Measurements from ENCODE around the gene ATP8A1.

Gene ATP8A1

DNA sequence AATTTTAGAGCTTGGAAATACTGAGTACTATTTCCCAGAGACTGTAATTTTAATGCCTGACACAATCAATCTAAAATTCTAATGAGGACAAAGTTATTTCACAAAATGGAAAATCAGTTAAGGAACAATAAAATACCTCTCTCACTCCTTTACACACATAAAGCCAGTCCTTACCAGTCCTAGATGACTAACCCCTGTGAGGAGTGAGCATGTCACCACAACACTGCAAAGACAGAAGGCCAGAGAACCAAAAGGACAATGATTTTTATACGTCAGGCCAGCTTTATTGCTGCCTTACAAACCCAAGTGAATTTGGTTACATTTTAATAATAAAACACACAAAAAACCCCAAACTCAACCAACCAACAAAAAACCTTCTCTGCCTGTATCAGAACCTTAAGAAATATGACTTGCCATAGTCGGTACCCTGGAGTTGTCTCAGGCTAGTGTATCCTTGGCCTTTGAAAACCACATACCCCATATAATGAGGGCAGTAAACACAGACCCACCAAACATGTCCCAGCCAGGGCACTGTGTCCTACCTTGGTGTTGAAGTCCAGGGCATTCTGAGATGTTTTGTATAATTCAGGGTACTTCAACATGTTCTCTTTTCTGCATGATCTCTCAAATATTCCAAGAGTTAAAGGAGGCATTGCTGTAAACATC lies 202.0 kb downstream of the ATP8A1 start:
- no peaks in the 10 kb centered on the region for H3K9me3 ChIP-seq (ENCODE audit: control insufficient read depth in 1 of 2, low read length in 2 of 2)
- peaks cover 0 to 22% of the 10 kb centered on the region in 2 donors for H3K36me3 ChIP-seq (ENCODE audit: control insufficient read depth in 1 of 2, insufficient read depth in 2 of 2, low read length in 2 of 2)
- no peaks in the 10 kb centered on the region for H3K27me3 ChIP-seq (ENCODE audit: low read depth, low read length)
- H3K27ac ChIP-seq (ENCODE audit: low read length) = no peak overlapping the region
- no peak overlapping the region for H3K4me3 ChIP-seq (ENCODE audit: low read depth in 1 of 2, low read length in 2 of 2)
- H3K4me1 ChIP-seq (ENCODE audit: control insufficient read depth in 1 of 2, insufficient read depth in 2 of 2, low read length in 2 of 2) = no peaks in the 10 kb centered on the region

DNA sequence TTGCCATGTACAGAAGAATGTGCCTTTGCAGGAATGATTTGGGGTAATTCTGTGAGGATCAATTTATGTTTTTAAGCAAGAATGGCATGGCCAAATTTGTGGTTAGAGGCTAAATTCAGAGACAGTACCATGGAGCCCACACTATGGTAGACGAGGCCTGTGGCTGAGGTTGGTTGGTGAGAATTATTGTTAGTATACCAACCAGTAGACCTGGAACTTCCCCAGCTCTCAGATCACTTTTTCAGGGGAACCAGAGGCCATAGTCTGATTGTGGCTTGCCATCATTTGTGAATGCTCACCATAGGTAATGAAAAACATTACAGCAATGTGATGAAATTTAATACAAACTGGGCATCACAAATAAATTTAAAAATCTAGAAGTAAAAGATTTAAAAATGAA lies 203.3 kb downstream of the ATP8A1 start:
- no peak overlapping the region for H3K27ac ChIP-seq (ENCODE audit: low read length)
- H3K9me3 ChIP-seq (ENCODE audit: control insufficient read depth in 1 of 2, low read length in 2 of 2) = no peaks in the 10 kb centered on the region
- no peaks in the 10 kb centered on the region for H3K4me1 ChIP-seq (ENCODE audit: control insufficient read depth in 1 of 2, insufficient read depth in 2 of 2, low read length in 2 of 2)
- H3K27me3 ChIP-seq (ENCODE audit: low read depth, low read length) = no peaks in the 10 kb centered on the region
- H3K4me3 ChIP-seq (ENCODE audit: low read depth in 1 of 2, low read length in 2 of 2) = no peak overlapping the region
- H3K36me3 ChIP-seq (ENCODE audit: control insufficient read depth in 1 of 2, insufficient read depth in 2 of 2, low read length in 2 of 2) = peaks cover 0 to 27% of the 10 kb centered on the region in 2 donors

DNA sequence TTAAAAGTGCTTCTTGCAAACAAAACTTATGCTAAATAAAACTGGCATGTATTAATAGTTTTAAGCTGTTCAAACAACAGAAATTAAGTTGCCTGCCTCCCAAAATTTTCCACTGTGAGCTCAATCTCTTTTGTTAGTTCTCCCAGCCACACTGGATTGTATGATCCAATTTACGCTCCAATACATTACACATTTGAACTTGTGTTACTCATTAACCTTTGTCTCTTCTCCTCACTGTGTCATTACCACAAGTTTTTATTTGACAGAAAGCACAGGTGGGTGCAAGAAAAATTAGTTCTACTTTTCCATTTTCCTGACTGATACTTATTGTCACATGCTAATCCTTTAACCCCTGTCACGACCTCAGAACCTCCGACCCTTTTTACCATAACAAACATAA lies 204.1 kb downstream of the ATP8A1 start:
- peaks cover 0 to 27% of the 10 kb centered on the region in 2 donors for H3K36me3 ChIP-seq (ENCODE audit: control insufficient read depth in 1 of 2, insufficient read depth in 2 of 2, low read length in 2 of 2)
- no peak overlapping the region for H3K4me3 ChIP-seq (ENCODE audit: low read depth in 1 of 2, low read length in 2 of 2)
- no peak overlapping the region for H3K27ac ChIP-seq (ENCODE audit: low read length)
- no peaks in the 10 kb centered on the region for H3K27me3 ChIP-seq (ENCODE audit: low read depth, low read length)
- no peaks in the 10 kb centered on the region for H3K9me3 ChIP-seq (ENCODE audit: control insufficient read depth in 1 of 2, low read length in 2 of 2)
- no peaks in the 10 kb centered on the region for H3K4me1 ChIP-seq (ENCODE audit: control insufficient read depth in 1 of 2, insufficient read depth in 2 of 2, low read length in 2 of 2)

DNA sequence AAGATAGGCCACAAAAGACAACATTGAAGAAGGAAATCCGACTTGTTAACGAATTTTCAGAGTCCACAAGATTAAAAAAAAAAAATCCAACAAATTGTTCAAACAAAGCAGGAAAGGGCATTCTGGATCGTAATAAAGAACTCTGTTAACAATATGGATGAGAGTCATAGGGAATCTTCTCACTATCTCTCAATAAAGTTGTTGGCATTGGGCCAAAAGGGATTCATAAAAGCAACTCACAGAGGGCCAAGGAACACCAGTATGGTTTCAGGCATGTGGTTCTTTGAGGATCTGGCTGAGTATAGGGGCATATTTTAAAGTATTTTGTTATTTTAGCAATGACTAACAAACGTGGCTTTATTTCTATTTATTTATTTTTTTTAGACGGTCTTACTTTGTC lies 210.1 kb downstream of the ATP8A1 start:
- Histone ChIP-seq H3K4me3 (ENCODE audit: low read depth in 1 of 2, low read length in 2 of 2) (no peak overlapping the region), H3K4me1 (ENCODE audit: control insufficient read depth in 1 of 2, insufficient read depth in 2 of 2, low read length in 2 of 2) (no peaks in the 10 kb centered on the region), H3K9me3 (ENCODE audit: control insufficient read depth in 1 of 2, low read length in 2 of 2) (no peaks in the 10 kb centered on the region), H3K27ac (ENCODE audit: low read length) (no peak overlapping the region), H3K36me3 (ENCODE audit: control insufficient read depth in 1 of 2, insufficient read depth in 2 of 2, low read length in 2 of 2) (peaks cover 0 to 33% of the 10 kb centered on the region in 2 donors), H3K27me3 (ENCODE audit: low read depth, low read length) (no peaks in the 10 kb centered on the region)

DNA sequence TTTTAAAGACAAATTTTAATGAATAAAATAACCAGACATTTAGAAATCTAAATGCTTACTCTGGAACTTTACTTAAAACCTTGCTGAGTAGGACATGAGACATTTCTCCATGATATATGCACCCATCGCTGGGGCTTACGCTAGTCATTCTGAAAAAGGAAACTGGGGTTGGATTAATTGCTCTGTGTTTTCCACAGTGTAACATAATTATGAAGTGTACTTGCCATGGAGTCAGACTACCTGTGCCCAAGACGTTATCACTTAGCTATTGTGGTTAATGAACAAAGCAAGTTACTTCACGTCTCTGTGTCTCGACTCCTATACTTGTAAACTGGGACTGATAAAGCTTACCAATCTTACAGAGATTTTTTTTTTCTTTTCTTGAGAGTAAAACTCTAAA lies 211.9 kb downstream of the ATP8A1 start:
- Histone ChIP-seq H3K36me3 (ENCODE audit: control insufficient read depth in 1 of 2, insufficient read depth in 2 of 2, low read length in 2 of 2) (peaks cover 0 to 18% of the 10 kb centered on the region in 2 donors), H3K4me1 (ENCODE audit: control insufficient read depth in 1 of 2, insufficient read depth in 2 of 2, low read length in 2 of 2) (no peaks in the 10 kb centered on the region), H3K9me3 (ENCODE audit: control insufficient read depth in 1 of 2, low read length in 2 of 2) (no peaks in the 10 kb centered on the region), H3K4me3 (ENCODE audit: low read depth in 1 of 2, low read length in 2 of 2) (no peak overlapping the region), H3K27me3 (ENCODE audit: low read depth, low read length) (no peaks in the 10 kb centered on the region), H3K27ac (ENCODE audit: low read length) (no peak overlapping the region)

DNA sequence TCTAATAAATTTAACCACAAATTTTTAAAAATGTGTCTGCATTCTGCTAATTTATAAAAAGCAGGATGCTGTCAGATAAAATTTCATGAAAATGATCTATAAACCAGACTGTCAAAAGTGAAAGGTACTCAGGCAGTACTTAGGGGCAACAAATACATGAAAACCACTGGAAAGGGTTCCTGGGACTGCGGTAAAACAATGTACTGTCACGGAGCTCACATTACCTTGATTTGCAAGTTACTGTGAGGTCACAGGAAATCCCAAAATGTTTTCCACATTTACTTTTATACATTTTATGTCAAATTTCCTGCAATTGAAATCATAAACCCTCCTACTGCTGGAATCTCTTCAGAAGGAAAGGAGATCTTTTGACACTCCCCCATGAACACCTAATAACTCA lies 214.3 kb downstream of the ATP8A1 start:
- no peak overlapping the region for H3K4me3 ChIP-seq (ENCODE audit: low read depth in 1 of 2, low read length in 2 of 2)
- no peaks in the 10 kb centered on the region for H3K9me3 ChIP-seq (ENCODE audit: control insufficient read depth in 1 of 2, low read length in 2 of 2)
- H3K4me1 ChIP-seq (ENCODE audit: control insufficient read depth in 1 of 2, insufficient read depth in 2 of 2, low read length in 2 of 2) = no peaks in the 10 kb centered on the region
- H3K27me3 ChIP-seq (ENCODE audit: low read depth, low read length) = no peaks in the 10 kb centered on the region
- H3K27ac ChIP-seq (ENCODE audit: low read length) = no peak overlapping the region
- peaks cover 0 to 11% of the 10 kb centered on the region in 2 donors for H3K36me3 ChIP-seq (ENCODE audit: control insufficient read depth in 1 of 2, insufficient read depth in 2 of 2, low read length in 2 of 2)

DNA sequence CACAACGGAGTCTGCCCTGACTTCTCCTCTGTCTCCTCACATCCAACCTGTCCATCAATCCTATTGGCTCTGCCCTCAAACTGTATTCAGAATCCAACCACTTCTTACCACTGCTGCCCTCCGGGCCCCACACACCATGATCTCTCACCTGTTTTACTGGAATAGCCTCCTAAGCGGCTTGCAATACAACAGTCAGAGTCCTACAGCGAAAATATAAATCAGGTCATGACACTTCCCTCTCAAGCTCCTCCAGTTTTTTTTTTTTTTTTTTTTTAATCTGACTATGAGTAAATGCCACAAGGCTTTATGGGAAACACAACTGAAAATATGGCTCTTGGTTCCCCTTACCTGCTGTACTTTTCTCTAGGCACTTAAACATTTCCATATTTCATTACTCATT lies 216.8 kb downstream of the ATP8A1 start:
- Histone ChIP-seq H3K4me3 (ENCODE audit: low read depth in 1 of 2, low read length in 2 of 2) (no peak overlapping the region), H3K4me1 (ENCODE audit: control insufficient read depth in 1 of 2, insufficient read depth in 2 of 2, low read length in 2 of 2) (no peaks in the 10 kb centered on the region), H3K9me3 (ENCODE audit: control insufficient read depth in 1 of 2, low read length in 2 of 2) (no peaks in the 10 kb centered on the region), H3K36me3 (ENCODE audit: control insufficient read depth in 1 of 2, insufficient read depth in 2 of 2, low read length in 2 of 2) (peaks cover 0 to 25% of the 10 kb centered on the region in 2 donors), H3K27me3 (ENCODE audit: low read depth, low read length) (no peaks in the 10 kb centered on the region), H3K27ac (ENCODE audit: low read length) (no peak overlapping the region)

DNA sequence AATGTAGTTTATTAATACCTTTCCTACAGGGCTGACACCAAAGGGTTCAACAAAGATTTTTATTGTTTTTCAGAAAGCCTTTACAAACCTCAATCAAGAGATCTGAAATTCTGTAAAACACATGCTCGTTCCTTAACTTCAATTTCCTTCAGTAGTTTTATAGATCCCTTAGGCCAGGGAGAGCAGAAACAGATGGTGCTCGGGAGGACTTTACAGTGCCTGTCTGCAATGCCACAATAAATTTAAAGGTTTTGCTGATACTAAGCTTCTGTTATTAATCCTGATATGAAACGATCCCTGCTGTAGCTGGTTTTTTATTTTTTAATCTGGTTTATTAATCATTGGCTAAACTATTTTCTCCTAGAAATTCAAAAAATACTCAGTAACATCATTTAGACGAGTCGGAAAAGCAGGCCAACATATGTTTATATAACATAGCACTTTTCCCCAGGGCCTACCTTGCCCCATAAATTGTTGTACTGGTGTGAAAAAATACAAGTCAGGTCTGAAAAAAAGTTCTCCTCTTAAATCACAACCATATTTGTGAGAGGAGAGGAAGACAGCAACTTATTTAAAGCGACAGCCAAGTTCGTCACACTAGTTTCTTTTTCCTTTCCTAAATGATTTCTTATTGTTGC lies 219.9 kb downstream of the ATP8A1 start:
- peaks cover 0 to 14% of the 10 kb centered on the region in 2 donors for H3K36me3 ChIP-seq (ENCODE audit: control insufficient read depth in 1 of 2, insufficient read depth in 2 of 2, low read length in 2 of 2)
- H3K9me3 ChIP-seq (ENCODE audit: control insufficient read depth in 1 of 2, low read length in 2 of 2) = no peaks in the 10 kb centered on the region
- no peak overlapping the region for H3K4me3 ChIP-seq (ENCODE audit: low read depth in 1 of 2, low read length in 2 of 2)
- no peaks in the 10 kb centered on the region for H3K4me1 ChIP-seq (ENCODE audit: control insufficient read depth in 1 of 2, insufficient read depth in 2 of 2, low read length in 2 of 2)
- no peak overlapping the region for H3K27ac ChIP-seq (ENCODE audit: low read length)
- H3K27me3 ChIP-seq (ENCODE audit: low read depth, low read length) = no peaks in the 10 kb centered on the region

DNA sequence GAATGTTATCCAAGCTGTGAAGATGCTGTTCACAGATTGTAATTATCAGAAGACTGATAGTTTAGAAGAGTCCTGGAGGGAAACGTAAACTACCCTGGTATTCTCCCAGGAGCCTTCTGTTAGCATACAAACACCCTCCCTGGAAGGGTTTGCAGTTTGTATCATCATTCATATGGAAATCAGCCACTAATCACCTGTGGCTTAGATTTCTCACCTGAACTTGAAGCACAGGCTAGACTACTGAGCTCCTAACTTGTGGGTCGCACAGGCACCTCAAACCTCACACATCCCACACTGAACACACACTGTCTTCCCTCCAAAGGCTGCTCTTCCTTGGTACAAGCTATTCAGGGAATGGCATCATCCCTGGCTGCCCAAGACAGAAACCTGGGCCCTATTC lies 228.9 kb downstream of the ATP8A1 start:
- no peaks in the 10 kb centered on the region for H3K9me3 ChIP-seq (ENCODE audit: control insufficient read depth in 1 of 2, low read length in 2 of 2)
- no peak overlapping the region for H3K4me3 ChIP-seq (ENCODE audit: low read depth in 1 of 2, low read length in 2 of 2)
- H3K36me3 ChIP-seq (ENCODE audit: control insufficient read depth in 1 of 2, insufficient read depth in 2 of 2, low read length in 2 of 2) = no peaks in the 10 kb centered on the region
- no peaks in the 10 kb centered on the region for H3K4me1 ChIP-seq (ENCODE audit: control insufficient read depth in 1 of 2, insufficient read depth in 2 of 2, low read length in 2 of 2)
- H3K27me3 ChIP-seq (ENCODE audit: low read depth, low read length) = no peaks in the 10 kb centered on the region
- no peak overlapping the region for H3K27ac ChIP-seq (ENCODE audit: low read length)

DNA sequence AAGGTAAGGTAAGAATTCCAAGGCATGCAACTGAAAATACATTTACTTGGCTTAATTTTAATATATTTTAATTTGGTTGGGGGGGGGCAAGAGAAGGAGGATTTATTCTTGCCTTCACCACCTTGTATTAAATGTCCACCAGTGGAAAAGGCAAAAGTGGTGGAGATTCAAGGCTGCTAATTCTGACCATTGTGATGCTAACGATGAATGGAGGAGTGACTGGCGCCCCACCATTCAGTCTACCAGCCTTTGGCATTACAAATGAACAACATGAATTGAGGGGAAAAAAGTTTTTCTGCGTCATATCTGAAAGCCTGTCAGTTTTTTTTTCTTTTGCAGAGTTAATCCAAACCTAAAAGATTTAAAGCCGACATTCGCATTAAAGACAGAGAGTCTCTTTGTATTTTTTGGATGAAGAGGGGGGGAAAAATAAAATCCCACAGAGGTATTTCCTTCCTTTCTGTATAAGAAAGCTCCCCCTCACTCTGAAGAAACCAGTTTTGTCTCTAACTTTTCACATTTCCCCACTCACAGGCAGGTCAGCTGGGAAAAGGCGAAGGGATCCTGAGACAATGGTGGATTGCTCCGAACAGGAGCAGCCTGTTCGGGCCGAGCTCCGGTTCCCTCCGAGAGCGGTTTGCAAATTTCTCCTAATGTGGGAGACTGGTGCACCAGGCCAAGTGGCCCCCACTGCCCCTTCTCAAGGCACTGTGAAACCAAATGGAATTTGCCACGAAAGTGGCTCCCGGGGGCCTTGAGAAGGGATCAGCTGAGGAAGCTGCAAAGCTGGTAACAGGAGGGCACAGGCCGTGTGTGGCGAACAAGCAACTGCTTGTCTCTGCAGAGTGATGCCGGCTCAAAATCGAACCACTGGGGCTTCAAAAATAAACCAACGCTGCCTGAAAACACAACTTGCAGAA lies 231.5 kb downstream of the ATP8A1 start:
- H3K4me1 ChIP-seq (ENCODE audit: control insufficient read depth in 1 of 2, insufficient read depth in 2 of 2, low read length in 2 of 2) = no peaks in the 10 kb centered on the region
- no peak overlapping the region for H3K4me3 ChIP-seq (ENCODE audit: low read depth in 1 of 2, low read length in 2 of 2)
- no peaks in the 10 kb centered on the region for H3K9me3 ChIP-seq (ENCODE audit: control insufficient read depth in 1 of 2, low read length in 2 of 2)
- peaks cover 0 to 14% of the 10 kb centered on the region in 2 donors for H3K36me3 ChIP-seq (ENCODE audit: control insufficient read depth in 1 of 2, insufficient read depth in 2 of 2, low read length in 2 of 2)
- no peak overlapping the region for H3K27ac ChIP-seq (ENCODE audit: low read length)
- no peaks in the 10 kb centered on the region for H3K27me3 ChIP-seq (ENCODE audit: low read depth, low read length)

DNA sequence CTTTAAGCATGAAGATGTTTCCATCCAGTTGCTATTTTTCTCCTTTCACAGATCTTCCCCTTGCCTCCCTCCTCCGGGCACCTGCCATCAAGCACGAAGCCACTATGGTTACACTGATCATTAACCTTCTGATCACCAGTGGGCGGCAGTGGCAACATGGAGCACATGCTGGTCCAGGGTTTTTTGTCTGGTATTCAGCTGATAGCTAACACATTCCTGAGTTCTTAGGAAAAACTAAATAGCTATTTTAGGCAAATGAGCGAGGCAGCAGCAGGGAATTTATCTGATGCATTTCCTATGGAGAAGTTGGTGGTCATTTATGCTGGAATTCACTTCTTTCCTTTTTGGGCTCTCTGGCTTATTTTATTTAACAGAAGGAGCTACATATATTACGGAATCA lies 236.8 kb downstream of the ATP8A1 start:
- H3K27ac ChIP-seq (ENCODE audit: low read length) = no peak overlapping the region
- no peaks in the 10 kb centered on the region for H3K4me1 ChIP-seq (ENCODE audit: control insufficient read depth in 1 of 2, insufficient read depth in 2 of 2, low read length in 2 of 2)
- H3K4me3 ChIP-seq (ENCODE audit: low read depth in 1 of 2, low read length in 2 of 2) = no peak overlapping the region
- no peaks in the 10 kb centered on the region for H3K27me3 ChIP-seq (ENCODE audit: low read depth, low read length)
- no peaks in the 10 kb centered on the region for H3K9me3 ChIP-seq (ENCODE audit: control insufficient read depth in 1 of 2, low read length in 2 of 2)
- H3K36me3 ChIP-seq (ENCODE audit: control insufficient read depth in 1 of 2, insufficient read depth in 2 of 2, low read length in 2 of 2) = peaks cover 0 to 20% of the 10 kb centered on the region in 2 donors
